Calu3 (cell line): ENCODE data around the gene WDR54. TPM values are rescaled to one million over a fixed set of nuclear protein-coding genes. Genes with fewer than 3 reads are reported as not detected.
"Not testable (repeated sequence)": the region's sequence is repeated elsewhere in the genome, so short reads cannot be mapped to it uniquely, and the experiment has no call there.

ENCODE experiments used
- BruUV-seq: library from RNA; stranded (reverse); fragments of 400-500 nt; replicated peaks from 2 replicates; lab custom pipeline; 2021; lab: Mats Ljungman, UMichigan
- CTCF ChIA-PET: fragments of 300-600 bp; sonication (Branson Sonifier 250); formaldehyde crosslinking; loops from one replicate; lab custom pipeline; 2022; ENCODE audit warnings: antibody characterized with exemption; lab: Charles Lee
- DNase-seq: peaks from one replicate; pipeline ENCODE4 v3.0.0; 2022
- H3K27ac Mint-ChIP-seq: one replicate; pipeline ENCODE4 v1.8.0; 2022; ENCODE audit warnings: mixed read lengths; ENCODE audit not compliant: unreplicated experiment
- H3K27me3 Mint-ChIP-seq: one replicate; pipeline ENCODE4 v1.8.0; 2022; ENCODE audit warnings: mixed read lengths; ENCODE audit not compliant: unreplicated experiment
- H3K36me3 Mint-ChIP-seq: one replicate; pipeline ENCODE4 v1.8.0; 2022; ENCODE audit warnings: mild to moderate bottlenecking, moderate library complexity, mixed read lengths; ENCODE audit not compliant: insufficient read depth, unreplicated experiment
- H3K4me1 Mint-ChIP-seq: one replicate; pipeline ENCODE4 v1.8.0; 2022; ENCODE audit warnings: mild to moderate bottlenecking, low read depth, mixed read lengths; ENCODE audit not compliant: unreplicated experiment
- H3K4me3 Mint-ChIP-seq: one replicate; pipeline ENCODE4 v1.8.0; 2022; ENCODE audit warnings: mild to moderate bottlenecking, low read depth, moderate library complexity, mixed read lengths; ENCODE audit not compliant: unreplicated experiment
- H3K9me3 Mint-ChIP-seq: one replicate; pipeline ENCODE4 v1.8.0; 2022; ENCODE audit warnings: low read depth, mixed read lengths; ENCODE audit not compliant: unreplicated experiment
- intact Hi-C: fragments of 100-400 bp; cut with micrococcal nuclease; formaldehyde crosslinking; loops from one replicate; pipeline ENCODE4 v1.10.0; 2022; ENCODE audit not compliant: unreplicated experiment
- total RNA-seq: library from RNA; stranded (reverse); gene quantifications from 2 replicates; pipeline ENCODE4 v1.2.3, GENCODE V29; 2022
- TF ChIP-seq, protein P1 (sequence below): fragments of 200-600 bp; IDR thresholded peaks from one replicate; pipeline ENCODE4 v1.8.0; 2022; ENCODE audit warnings: antibody characterized with exemption; ENCODE audit not compliant: unreplicated experiment

Gene WDR54
- total RNA-seq, 1 experiment from 2014 or later, result 30.5 TPM

DNA sequence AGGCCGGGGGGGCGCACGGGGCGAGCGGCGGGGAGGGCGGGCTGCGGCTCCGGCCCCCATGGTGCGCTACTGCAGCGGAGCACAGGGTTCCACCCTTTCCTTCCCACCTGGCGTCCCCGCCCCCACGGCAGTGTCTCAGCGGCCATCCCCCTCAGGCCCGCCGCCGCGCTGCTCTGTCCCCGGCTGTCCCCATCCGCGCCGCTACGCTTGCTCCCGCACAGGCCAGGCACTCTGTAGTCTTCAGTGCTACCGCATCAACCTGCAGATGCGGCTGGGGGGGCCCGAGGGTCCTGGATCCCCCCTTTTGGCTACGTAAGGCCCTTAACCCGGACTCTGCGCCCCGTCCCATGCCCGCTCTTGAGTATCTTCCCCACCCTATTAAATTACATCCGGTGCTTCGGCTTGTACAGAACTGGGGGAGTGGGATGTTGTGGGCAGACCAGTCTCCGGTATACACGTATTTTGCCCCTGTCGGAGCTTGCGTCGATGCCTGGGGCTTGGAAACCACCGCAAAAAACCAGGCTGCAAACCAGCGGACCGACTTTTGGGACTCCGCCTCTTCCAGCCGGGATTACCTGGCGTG is 36.1 kb downstream of the WDR54 start:
- no peaks in the 10 kb centered on the region for H3K9me3 Mint-ChIP-seq
- peak overlapping the region; percentile 94 for H3K27ac Mint-ChIP-seq
- peak overlapping the region; percentile 83 for H3K4me3 Mint-ChIP-seq
- H3K4me1 Mint-ChIP-seq, result peaks cover 49% of the 10 kb centered on the region
- peaks cover 10% of the 10 kb centered on the region for H3K27me3 Mint-ChIP-seq
- TF ChIP-seq, protein P1, sequence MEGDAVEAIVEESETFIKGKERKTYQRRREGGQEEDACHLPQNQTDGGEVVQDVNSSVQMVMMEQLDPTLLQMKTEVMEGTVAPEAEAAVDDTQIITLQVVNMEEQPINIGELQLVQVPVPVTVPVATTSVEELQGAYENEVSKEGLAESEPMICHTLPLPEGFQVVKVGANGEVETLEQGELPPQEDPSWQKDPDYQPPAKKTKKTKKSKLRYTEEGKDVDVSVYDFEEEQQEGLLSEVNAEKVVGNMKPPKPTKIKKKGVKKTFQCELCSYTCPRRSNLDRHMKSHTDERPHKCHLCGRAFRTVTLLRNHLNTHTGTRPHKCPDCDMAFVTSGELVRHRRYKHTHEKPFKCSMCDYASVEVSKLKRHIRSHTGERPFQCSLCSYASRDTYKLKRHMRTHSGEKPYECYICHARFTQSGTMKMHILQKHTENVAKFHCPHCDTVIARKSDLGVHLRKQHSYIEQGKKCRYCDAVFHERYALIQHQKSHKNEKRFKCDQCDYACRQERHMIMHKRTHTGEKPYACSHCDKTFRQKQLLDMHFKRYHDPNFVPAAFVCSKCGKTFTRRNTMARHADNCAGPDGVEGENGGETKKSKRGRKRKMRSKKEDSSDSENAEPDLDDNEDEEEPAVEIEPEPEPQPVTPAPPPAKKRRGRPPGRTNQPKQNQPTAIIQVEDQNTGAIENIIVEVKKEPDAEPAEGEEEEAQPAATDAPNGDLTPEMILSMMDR, result no peak
- intact Hi-C loops, result no loop called here
- H3K36me3 Mint-ChIP-seq, result peaks cover 79% of the 10 kb centered on the region
- BruUV-seq, result no TSS peak
- peak; percentile 81 for DNase-seq
- CTCF ChIA-PET, result interaction anchor here (0.8 to 1.4 kb wide), 6 partner anchors 12 to 74 kb away, joined by 3 to 5 read pairs (median 4); partner anchors contain the start of genes CCDC142 and TTC31

DNA sequence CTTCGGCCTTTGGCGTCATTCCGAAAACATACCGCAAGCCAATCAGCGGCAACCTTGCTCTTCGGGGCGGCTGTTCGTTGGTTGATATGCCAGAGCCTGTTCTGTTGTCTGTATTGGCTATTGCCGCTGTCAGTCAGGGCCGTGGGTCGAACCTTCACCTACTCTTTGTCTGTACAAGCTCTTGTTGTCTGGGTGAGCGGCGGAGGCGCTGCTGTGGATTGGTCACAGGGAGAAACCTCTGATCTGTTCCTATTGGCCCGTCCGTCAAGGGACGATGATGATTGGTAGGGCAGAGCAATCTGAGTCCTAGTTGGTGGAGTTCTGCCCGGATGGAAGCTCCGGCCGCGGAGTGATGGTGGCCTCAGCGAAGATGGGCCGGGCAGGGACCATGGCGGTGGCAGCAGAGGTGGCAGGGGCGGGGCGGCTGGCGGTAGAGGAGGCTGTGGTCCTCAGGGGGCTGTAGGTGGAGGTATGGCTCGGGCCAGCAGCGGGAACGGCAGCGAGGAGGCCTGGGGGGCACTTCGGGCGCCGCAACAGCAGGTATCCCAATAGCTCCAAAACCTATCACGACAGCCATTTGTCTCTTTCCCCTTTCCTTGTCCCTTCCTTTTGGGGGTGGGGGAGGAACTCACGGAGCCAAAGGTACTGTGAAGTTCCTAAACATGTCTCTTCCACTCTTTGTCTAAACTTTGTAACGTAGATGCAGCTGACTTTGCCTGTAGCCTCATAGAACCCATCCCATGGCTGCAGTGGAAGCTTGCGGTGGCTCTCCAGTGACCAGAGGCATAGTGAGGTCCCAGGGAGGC is 36.8 kb downstream of the WDR54 start, which contains the start of gene WBP1:
Gene WBP1, plus strand, starts transcription at position 307 of the 806 bp plus-strand sequence. Its CDS starts 165 bp downstream, at position 472.
- Mint-ChIP-seq H3K4me3 (peak within 1 kb of the TSS; percentile 83), H3K9me3 (no peaks in the 10 kb centered on the region), H3K27ac (peak within 1 kb of the TSS; percentile 94), H3K36me3 (peaks cover 86% of the 10 kb centered on the region), H3K4me1 (peaks cover 42% of the 10 kb centered on the region), H3K27me3 (peaks cover 3% of the 10 kb centered on the region)
- TSS peak; percentile 45 for BruUV-seq
- peak; percentile 98 for DNase-seq
- TF ChIP-seq, protein P1, result no peak
- intact Hi-C loops, result no loop called here
- CTCF ChIA-PET, result interaction anchor here (0.8 to 1.4 kb wide), 5 partner anchors 14 to 74 kb away, joined by 3 to 5 read pairs (median 4); partner anchors contain the start of genes CCDC142 and TTC31

DNA sequence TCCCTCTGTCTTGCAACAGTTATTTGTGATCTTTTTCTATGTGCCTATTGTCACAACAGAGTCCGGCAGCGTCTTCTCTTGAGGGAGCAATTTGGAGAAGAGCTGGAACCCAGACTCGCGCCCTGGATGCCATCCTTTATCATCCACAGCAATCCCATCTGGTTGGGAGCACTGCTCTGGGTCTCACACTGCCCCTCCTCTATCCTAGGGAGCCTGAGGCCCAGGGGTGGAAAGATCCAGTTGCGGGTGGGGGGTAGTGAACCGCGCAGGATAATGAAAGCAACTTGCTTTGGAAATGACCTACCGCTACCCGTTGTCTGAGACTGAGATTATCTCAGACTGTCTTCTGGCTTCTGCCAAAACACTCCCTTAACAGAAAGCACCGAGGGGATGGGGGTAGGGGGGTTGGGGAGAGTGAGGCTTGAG is 37.4 kb downstream of the WDR54 start:
- CTCF ChIA-PET, result interaction anchor here (1.2 kb wide), 1 partner anchor 73 kb away, joined by 5 read pairs; no protein-coding TSS in a partner anchor
- peaks cover 91% of the 10 kb centered on the region for H3K36me3 Mint-ChIP-seq
- H3K4me1 Mint-ChIP-seq, result peaks cover 42% of the 10 kb centered on the region
- H3K9me3 Mint-ChIP-seq, result no peaks in the 10 kb centered on the region
- peak overlapping the region; percentile 83 for H3K4me3 Mint-ChIP-seq
- no peaks in the 10 kb centered on the region for H3K27me3 Mint-ChIP-seq
- TF ChIP-seq, protein P1, result no peak
- no TSS peak for BruUV-seq
- peak overlapping the region; percentile 94 for H3K27ac Mint-ChIP-seq
- no peak for DNase-seq
- intact Hi-C loops, result no loop called here

DNA sequence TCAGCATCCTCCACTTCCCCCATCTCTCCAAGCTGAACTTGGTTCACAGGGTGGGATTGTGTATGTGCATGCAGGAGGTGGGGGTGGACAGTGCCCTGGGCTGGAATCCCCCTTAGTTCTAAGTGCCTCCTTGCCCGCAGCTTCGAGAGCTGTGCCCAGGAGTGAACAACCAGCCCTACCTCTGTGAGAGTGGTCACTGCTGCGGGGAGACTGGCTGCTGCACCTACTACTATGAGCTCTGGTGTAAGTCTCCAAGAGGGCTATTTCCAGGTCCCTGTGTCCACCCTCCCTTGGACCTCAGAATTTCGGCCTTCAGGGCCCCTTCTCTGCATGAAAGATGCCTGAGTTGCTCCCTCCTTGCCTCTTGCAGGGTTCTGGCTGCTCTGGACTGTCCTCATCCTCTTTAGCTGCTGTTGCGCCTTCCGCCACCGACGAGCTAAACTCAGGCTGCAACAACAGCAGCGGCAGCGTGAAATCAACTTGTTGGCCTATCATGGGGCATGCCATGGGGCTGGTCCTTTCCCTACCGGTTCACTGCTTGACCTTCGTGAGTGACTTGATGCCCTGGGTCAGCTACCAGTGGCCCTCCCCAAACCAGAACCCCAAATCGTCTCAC is 38.1 kb downstream of the WDR54 start:
- CTCF ChIA-PET, H3K9me3 Mint-ChIP-seq, H3K27me3 Mint-ChIP-seq, BruUV-seq, DNase-seq, intact Hi-C loops: not testable (repeated sequence)
- peak overlapping the region; percentile 94 for H3K27ac Mint-ChIP-seq
- H3K4me1 Mint-ChIP-seq, result peaks cover 42% of the 10 kb centered on the region
- H3K4me3 Mint-ChIP-seq, result peak overlapping the region; percentile 83
- peaks cover 95% of the 10 kb centered on the region for H3K36me3 Mint-ChIP-seq

DNA sequence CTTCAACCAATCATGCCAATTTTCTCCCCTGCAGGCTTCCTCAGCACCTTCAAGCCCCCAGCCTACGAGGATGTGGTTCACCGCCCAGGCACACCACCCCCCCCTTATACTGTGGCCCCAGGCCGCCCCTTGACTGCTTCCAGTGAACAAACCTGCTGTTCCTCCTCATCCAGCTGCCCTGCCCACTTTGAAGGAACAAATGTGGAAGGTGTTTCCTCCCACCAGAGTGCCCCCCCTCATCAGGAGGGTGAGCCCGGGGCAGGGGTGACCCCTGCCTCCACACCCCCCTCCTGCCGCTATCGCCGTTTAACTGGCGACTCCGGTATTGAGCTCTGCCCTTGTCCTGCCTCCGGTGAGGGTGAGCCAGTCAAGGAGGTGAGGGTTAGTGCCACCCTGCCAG is 38.7 kb downstream of the WDR54 start:
- H3K27ac Mint-ChIP-seq, result peak overlapping the region; percentile 94
- DNase-seq, CTCF ChIA-PET, H3K9me3 Mint-ChIP-seq, BruUV-seq, H3K27me3 Mint-ChIP-seq, intact Hi-C loops: not testable (repeated sequence)
- peaks cover 95% of the 10 kb centered on the region for H3K36me3 Mint-ChIP-seq
- peak overlapping the region; percentile 83 for H3K4me3 Mint-ChIP-seq
- H3K4me1 Mint-ChIP-seq, result peaks cover 38% of the 10 kb centered on the region
